ENCODE measurements around the gene B4GALT3. TPM values are rescaled to one million over a fixed set of nuclear protein-coding genes. Genes with fewer than 3 reads are reported as not detected.

B4GALT3 gene
- total RNA-seq, 1 donor from 2014 or later = 23.2 TPM

DNA sequence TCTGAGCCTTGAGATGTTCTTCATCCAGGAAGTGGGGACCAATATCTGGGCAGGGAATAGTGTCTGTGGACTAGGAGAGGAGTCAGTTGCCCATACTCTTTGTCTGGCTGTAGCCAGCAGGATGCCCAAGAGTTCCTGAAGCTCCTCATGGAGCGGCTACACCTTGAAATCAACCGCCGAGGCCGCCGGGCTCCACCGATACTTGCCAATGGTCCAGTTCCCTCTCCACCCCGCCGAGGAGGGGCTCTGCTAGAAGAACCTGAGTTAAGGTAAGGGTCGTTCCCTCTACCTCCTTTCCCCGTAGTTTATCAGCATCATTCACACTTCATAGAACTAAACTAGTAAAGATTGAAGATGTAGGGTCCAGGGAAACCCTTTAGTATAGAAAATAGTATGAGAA, 14.5 kb downstream of the B4GALT3 start:
- DNase-seq = no peak
- Histone ChIP-seq H3K36me3 (peaks cover 33% of the 10 kb centered on the region), H3K4me1 (peaks cover 66% of the 10 kb centered on the region), H3K27ac (replicated peaks) (no peak overlapping the region), H3K27me3 (ENCODE audit: low read depth) (no peaks in the 10 kb centered on the region), H3K9me3 (replicated peaks) (no peaks in the 10 kb centered on the region), H3K4me3 (no peak overlapping the region)
- intact Hi-C loops (cut with micrococcal nuclease) = no loop called here
- TF ChIP-seq, protein P1, sequence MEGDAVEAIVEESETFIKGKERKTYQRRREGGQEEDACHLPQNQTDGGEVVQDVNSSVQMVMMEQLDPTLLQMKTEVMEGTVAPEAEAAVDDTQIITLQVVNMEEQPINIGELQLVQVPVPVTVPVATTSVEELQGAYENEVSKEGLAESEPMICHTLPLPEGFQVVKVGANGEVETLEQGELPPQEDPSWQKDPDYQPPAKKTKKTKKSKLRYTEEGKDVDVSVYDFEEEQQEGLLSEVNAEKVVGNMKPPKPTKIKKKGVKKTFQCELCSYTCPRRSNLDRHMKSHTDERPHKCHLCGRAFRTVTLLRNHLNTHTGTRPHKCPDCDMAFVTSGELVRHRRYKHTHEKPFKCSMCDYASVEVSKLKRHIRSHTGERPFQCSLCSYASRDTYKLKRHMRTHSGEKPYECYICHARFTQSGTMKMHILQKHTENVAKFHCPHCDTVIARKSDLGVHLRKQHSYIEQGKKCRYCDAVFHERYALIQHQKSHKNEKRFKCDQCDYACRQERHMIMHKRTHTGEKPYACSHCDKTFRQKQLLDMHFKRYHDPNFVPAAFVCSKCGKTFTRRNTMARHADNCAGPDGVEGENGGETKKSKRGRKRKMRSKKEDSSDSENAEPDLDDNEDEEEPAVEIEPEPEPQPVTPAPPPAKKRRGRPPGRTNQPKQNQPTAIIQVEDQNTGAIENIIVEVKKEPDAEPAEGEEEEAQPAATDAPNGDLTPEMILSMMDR (IDR thresholded peaks at IDR 0.05; ENCODE audit: borderline replicate concordance) = no peak

DNA sequence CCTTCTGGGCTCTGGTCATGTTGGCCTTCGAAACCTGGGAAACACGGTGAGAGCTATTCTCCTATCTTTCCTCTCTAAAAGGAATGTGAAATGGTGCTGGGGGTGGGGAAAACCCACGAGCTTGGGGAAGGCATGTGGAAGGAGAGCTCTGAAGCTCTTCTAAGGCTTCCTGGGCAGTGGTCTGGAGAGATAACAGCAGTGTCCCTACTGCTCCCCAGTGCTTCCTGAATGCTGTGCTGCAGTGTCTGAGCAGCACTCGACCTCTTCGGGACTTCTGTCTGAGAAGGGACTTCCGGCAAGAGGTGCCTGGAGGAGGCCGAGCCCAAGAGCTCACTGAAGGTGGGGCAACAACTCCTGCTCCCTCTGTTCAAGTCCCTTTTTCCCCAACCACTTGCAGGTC, 15.3 kb downstream of the B4GALT3 start:
- no peak for DNase-seq
- Histone ChIP-seq H3K9me3 (replicated peaks) (no peaks in the 10 kb centered on the region), H3K4me3 (no peak overlapping the region), H3K27ac (replicated peaks) (no peak overlapping the region), H3K36me3 (peaks cover 40% of the 10 kb centered on the region), H3K4me1 (peaks cover 58% of the 10 kb centered on the region), H3K27me3 (ENCODE audit: low read depth) (no peaks in the 10 kb centered on the region)
- intact Hi-C loops (cut with micrococcal nuclease) = no loop called here
- TF ChIP-seq, protein P1 (IDR thresholded peaks at IDR 0.05; ENCODE audit: borderline replicate concordance) = no peak

DNA sequence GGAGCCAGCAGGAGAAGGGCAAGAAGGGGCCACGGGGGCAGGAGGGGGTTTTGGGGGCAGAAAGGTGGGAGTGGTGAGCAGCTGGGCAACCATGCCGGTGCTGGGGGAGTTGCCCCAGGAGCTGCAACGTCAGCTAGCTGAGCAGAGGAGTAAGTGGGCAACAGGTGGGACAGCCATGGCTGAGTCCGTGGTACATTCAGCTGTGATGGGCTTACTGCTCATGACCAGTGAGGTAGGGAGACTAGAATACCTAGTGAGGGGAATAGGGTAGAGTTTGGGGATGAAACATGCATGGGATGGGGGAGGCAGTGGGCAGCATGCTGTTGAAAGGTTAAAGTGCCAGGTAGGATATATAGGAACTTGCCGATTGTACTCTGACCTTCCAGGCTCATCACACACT, 15.7 kb downstream of the B4GALT3 start:
- H3K9me3 ChIP-seq (replicated peaks) = no peaks in the 10 kb centered on the region
- H3K4me1 ChIP-seq = peaks cover 54% of the 10 kb centered on the region
- peaks cover 44% of the 10 kb centered on the region for H3K36me3 ChIP-seq
- no peak overlapping the region for H3K27ac ChIP-seq (replicated peaks)
- TF ChIP-seq, protein P1 (IDR thresholded peaks at IDR 0.05; ENCODE audit: borderline replicate concordance) = no peak
- no peak overlapping the region for H3K4me3 ChIP-seq
- intact Hi-C loops (cut with micrococcal nuclease) = no loop called here
- no peaks in the 10 kb centered on the region for H3K27me3 ChIP-seq (ENCODE audit: low read depth)
- no peak for DNase-seq

DNA sequence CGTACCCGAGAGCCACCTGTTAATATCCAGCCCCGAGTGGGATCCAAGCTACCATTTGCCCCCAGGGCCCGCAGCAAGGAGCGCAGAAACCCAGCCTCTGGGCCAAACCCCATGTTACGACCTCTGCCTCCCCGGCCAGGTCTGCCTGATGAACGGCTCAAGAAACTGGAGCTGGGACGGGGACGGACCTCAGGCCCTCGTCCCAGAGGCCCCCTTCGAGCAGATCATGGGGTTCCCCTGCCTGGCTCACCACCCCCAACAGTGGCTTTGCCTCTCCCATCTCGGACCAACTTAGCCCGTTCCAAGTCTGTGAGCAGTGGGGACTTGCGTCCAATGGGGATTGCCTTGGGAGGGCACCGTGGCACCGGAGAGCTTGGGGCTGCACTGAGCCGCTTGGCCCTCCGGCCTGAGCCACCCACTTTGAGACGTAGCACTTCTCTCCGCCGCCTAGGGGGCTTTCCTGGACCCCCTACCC, 16.6 kb downstream of the B4GALT3 start:
- DNase-seq = no peak
- intact Hi-C loops (cut with micrococcal nuclease) = no loop called here
- H3K9me3 ChIP-seq (replicated peaks) = no peaks in the 10 kb centered on the region
- no peak overlapping the region for H3K27ac ChIP-seq (replicated peaks)
- H3K27me3 ChIP-seq (ENCODE audit: low read depth) = no peaks in the 10 kb centered on the region
- peaks cover 46% of the 10 kb centered on the region for H3K36me3 ChIP-seq
- H3K4me3 ChIP-seq = peak overlapping the region; percentile 94
- TF ChIP-seq, protein P1 (IDR thresholded peaks at IDR 0.05; ENCODE audit: borderline replicate concordance) = no peak
- peaks cover 48% of the 10 kb centered on the region for H3K4me1 ChIP-seq

DNA sequence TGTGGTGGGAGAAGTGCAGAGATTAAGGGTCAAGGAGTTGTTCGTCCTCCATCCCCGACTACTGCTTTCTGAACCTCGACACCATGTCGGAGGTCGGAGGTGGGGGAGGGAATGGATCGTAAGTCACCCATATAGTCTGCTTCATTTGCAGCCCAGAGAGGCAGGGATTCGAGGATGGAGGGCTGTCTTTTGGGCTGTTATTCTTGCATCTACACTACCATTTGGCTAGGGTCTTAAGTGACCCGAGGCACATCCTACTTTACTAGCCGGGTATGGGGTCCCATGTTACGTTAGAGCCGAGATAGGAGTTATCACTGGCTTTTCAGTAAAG, 17.4 kb downstream of the B4GALT3 start:
- Histone ChIP-seq H3K9me3 (replicated peaks) (no peaks in the 10 kb centered on the region), H3K27me3 (ENCODE audit: low read depth) (no peaks in the 10 kb centered on the region), H3K4me3 (peak overlapping the region; percentile 94), H3K36me3 (peaks cover 46% of the 10 kb centered on the region), H3K4me1 (peaks cover 45% of the 10 kb centered on the region), H3K27ac (replicated peaks) (peak overlapping the region; percentile 95)
- intact Hi-C loops (cut with micrococcal nuclease) = no loop called here
- DNase-seq = no peak
- TF ChIP-seq, protein P1 (IDR thresholded peaks at IDR 0.05; ENCODE audit: borderline replicate concordance) = no peak
